Hippocampal formation (tissue), 2 donors: ENCODE data around the gene GRK2.
"Not testable (repeated sequence)": the region's sequence is repeated elsewhere in the genome, so short reads cannot be mapped to it uniquely, and the experiment has no call there.

ENCODE experiments used
- DNase-seq, 2 donors: peaks; one replicate each; lab custom pipeline; 2025; lab: John Stamatoyannopoulos, UW

Gene GRK2

GRCh38 chr11:67266449-67267187 is at the start of gene GRK2:
Gene GRK2, plus strand, starts transcription at chr11:67266473. Its CDS starts 227 bp downstream, at chr11:67266700.
- DNase-seq = no peak

- no peak for DNase-seq
Observed at GRCh38 chr11:67227726-67228125, 38.5 kb upstream of the GRK2 start.

DNA sequence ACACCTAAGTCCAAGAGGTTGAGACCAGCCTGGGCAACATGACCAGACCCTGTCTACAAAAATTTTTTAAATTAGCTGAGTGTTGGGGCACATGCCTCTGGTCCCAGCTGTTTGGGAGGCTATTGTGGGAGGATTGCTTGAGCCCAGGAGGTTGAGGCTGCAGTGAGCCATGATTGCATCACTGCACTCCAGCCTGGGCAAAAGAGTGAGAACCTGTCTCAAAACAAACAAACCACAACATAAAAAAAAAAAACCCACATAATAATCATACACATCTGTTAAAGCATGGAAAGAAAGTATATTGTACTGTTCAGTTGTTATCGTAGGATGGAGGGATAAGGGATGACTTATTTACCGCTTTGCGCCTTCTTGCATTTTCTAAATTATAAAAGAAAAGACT is 35.9 kb upstream of the GRK2 start:
- no peak for DNase-seq

DNA sequence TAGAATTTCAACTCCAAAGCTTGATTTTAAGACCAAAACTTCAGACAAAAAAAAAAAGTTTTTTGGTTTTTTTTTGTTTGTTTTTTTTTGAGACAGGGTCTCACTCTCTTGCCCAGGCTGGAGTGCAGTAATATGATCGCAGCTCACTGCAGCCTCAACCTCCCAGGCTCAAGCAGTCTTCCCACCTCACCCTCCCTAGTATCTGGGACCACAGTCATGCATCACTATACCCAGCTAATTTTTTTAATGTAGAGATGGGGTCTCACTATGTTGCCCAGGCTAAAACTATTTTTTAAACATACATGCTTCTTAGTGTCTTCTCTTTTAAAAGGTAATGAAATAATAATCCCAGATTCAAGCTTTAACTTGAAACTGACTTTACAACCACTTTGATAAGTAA is 35.4 kb upstream of the GRK2 start:
- DNase-seq = no peak

- no peak for DNase-seq
Observed at GRCh38 chr11:67233584-67234190, 32.6 kb upstream of the GRK2 start.

- DNase-seq = not testable (repeated sequence)
Observed at GRCh38 chr11:67234571-67234970, 31.7 kb upstream of the GRK2 start.

- no peak for DNase-seq
Observed at GRCh38 chr11:67237574-67237973, 28.7 kb upstream of the GRK2 start.

GRCh38 chr11:67238894-67239782 is 27.1 kb upstream of the GRK2 start:
- DNase-seq = no peak

- DNase-seq = peak; percentile 97 to 99
Observed at GRCh38 chr11:67239783-67240575, 26.3 kb upstream of the GRK2 start.

DNA sequence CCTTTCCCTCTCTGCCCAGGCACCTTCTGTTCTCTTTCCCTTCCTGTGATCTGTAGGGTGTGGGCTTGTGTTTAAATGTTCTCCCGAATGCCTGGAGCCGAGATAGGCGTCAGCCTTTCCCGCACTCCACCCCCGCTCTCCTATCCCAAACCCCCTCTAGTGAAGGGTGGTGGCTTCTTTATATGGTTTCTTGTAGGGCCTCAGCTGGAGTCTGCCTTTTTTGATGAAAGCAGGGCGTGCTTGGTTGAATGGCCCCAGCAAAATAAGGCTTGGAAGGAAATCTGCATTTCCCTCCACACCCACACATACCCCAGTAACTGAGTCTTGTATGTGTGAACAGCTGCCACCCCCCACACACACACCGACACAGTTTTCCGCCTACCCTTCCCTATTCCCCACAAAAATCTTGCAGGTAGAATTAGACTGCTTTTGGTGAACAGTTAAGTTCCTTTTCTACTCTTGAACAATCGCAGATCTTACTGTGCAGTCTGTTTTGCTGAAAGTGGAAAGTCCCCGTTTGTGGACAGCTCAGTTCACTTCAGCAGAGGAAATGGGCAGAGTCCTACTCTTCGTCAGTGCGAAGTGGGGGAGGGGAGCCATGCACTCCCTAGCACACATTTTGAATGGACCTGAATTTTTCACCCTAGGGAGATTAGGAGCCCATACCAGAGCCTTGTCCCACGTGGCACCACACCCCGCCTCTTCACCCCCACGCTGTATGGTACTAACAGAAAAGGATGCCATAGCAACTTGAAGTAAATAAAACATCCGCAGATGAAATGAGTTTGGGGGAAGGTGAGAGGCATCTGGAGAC is 25.5 kb upstream of the GRK2 start:
- peak; percentile 22 to 51 for DNase-seq

GRCh38 chr11:67242548-67242947 is 23.7 kb upstream of the GRK2 start:
- DNase-seq = no peak

GRCh38 chr11:67243051-67243450 is 23.2 kb upstream of the GRK2 start:
- DNase-seq = no peak

- no peak for DNase-seq
Observed at GRCh38 chr11:67245046-67245445, 21.2 kb upstream of the GRK2 start.

GRCh38 chr11:67247946-67248550 is 18.2 kb upstream of the GRK2 start:
- DNase-seq = no peak

GRCh38 chr11:67248653-67249052 is 17.6 kb upstream of the GRK2 start:
- DNase-seq = no peak

- no peak for DNase-seq
Observed at GRCh38 chr11:67250059-67251043, 15.9 kb upstream of the GRK2 start.

GRCh38 chr11:67251841-67252240 is 14.4 kb upstream of the GRK2 start:
- no peak for DNase-seq

- peak; percentile 22 to 40 for DNase-seq
Observed at GRCh38 chr11:67252831-67253239, 13.4 kb upstream of the GRK2 start.
